DND-41 (cell line): Measurements from ENCODE around the gene IGSF8.

Experiments used
- ATAC-seq: fragments of 200-7000 bp; cut with Tn5 transposase; 3 replicates; pipeline ENCODE4 v1.9.1; 2021; ENCODE audit warnings: low read depth; ENCODE audit not compliant: insufficient read depth
- DNase-seq: peaks from one replicate; pipeline ENCODE4 v3.0.0-alpha.2; 2020
- H2AFZ ChIP-seq: 2 replicates; pipeline ENCODE4 v1.6.0; 2012; ENCODE audit warnings: low read depth, low read length
- H3K27ac ChIP-seq: 2 replicates; pipeline ENCODE4 v1.5.1; 2012; ENCODE audit warnings: low read length, inconsistent platforms
- H3K27me3 ChIP-seq: fragments of 200-600 bp; sonication (generic); 2 replicates; pipeline ENCODE4 v1.6.0; 2012; ENCODE audit warnings: low read length, mild to moderate bottlenecking, inconsistent platforms; ENCODE audit not compliant: insufficient read depth, poor library complexity
- H3K36me3 ChIP-seq: 2 replicates; pipeline ENCODE4 v1.5.1; 2012; ENCODE audit warnings: low read length, inconsistent platforms; ENCODE audit not compliant: insufficient read depth
- H3K4me1 ChIP-seq: 2 replicates; pipeline ENCODE4 v1.5.1; 2012; ENCODE audit warnings: mild to moderate bottlenecking, low read length; ENCODE audit not compliant: insufficient read depth
- H3K4me2 ChIP-seq: 2 replicates; pipeline ENCODE4 v1.6.0; 2012; ENCODE audit warnings: mild to moderate bottlenecking, moderate library complexity, low read length, inconsistent platforms; ENCODE audit not compliant: insufficient read depth
- H3K4me3 ChIP-seq, 2 experiments: fragments of 200-600 bp in 1 of 2; shearing (Covaris generic) in 1 of 2; 2 replicates each; pipeline ENCODE4 v1.5.1; 2012 to 2016; ENCODE audit warnings: inconsistent platforms in 2 of 2, low read length in 2 of 2, mild to moderate bottlenecking in 2 of 2, low read depth in 1 of 2, moderate library complexity in 1 of 2
- H3K79me2 ChIP-seq: 2 replicates; pipeline ENCODE4 v1.6.0; 2012; ENCODE audit warnings: low read length, inconsistent platforms; ENCODE audit not compliant: insufficient read depth
- H3K9ac ChIP-seq: 2 replicates; pipeline ENCODE4 v1.6.0; 2012; ENCODE audit warnings: low read depth, mild to moderate bottlenecking, inconsistent platforms, low read length, moderate library complexity
- H3K9me3 ChIP-seq: 2 replicates; pipeline ENCODE4 v1.5.1; 2012; ENCODE audit warnings: low read length, moderate library complexity, mild to moderate bottlenecking, inconsistent platforms; ENCODE audit not compliant: insufficient read depth, severe bottlenecking
- H4K20me1 ChIP-seq: 2 replicates; pipeline ENCODE4 v1.6.0; 2012; ENCODE audit warnings: low read length; ENCODE audit not compliant: insufficient read depth
- EZH2 ChIP-seq: IDR thresholded peaks from 3 replicates; pipeline ENCODE4 v1.6.1; 2012; ENCODE audit warnings: borderline replicate concordance, low read depth, mild to moderate bottlenecking, moderate library complexity, low read length, inconsistent platforms; ENCODE audit not compliant: severe bottlenecking
- TF ChIP-seq, protein P1 (sequence below): IDR thresholded peaks from 2 replicates; pipeline ENCODE4 v1.5.1; 2012; ENCODE audit warnings: borderline replicate concordance, low read length, moderate library complexity, mild to moderate bottlenecking; ENCODE audit not compliant: poor library complexity, severe bottlenecking; ENCODE audit errors: extremely low read depth

Gene IGSF8

DNA sequence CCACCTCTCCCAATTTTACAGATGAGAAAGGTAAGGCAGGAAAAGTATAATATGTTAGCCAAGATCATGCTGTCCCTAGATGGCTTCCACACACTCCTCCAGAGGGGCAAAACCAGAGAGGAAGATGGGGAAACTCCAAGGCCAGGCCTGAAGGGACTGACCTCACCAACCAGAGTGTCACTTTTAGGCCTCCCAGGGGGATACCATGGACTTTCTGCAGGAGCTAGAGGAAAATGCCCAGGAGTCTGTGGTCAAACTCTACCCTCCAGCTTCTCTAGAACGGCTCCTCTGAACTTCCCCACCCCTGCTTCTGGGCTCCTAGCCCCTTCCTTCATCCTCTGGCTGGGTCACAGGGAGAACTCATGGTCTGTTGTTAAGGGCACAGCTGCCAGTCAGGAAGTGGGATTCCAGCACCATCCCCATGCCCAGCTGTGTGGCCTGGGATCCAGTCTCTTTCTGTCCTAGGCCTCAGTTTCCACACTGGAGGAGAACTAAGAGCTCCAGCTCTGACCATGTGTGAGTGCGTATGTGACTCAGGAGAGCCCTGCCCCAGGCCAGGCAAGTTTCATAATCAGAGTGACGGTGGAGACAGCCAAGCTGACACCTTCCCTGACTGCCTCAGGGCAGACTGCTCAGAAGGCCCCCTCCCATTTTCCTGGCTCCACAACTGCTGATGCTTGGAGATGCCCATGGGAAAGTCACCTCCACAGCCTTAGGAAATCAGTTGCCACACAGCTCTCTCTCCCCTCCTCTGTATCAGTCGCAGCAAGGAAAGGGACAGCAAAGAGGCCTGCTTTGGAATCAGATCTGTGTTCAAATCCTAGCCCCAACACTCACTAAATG is 1.9 kb downstream of the IGSF8 start:
- Histone ChIP-seq H3K9ac (peak overlapping the region; percentile 97; the same call in 1 of the 2 replicates), H4K20me1 (peaks cover 39% of the 10 kb centered on the region), H3K27ac (peak overlapping the region; percentile 84), H3K36me3 (peaks cover 40% of the 10 kb centered on the region), H3K4me3 (peak overlapping the region in 1 of 2 experiments; percentile 84; a peak in 1 of 4 replicates), H2AFZ (no peak overlapping the region), H3K79me2 (peaks cover 29% of the 10 kb centered on the region), H3K9me3 (no peaks in the 10 kb centered on the region), H3K27me3 (no peaks in the 10 kb centered on the region), H3K4me2 (peak overlapping the region; percentile 96), H3K4me1 (peaks cover 38% of the 10 kb centered on the region)
- DNase-seq, result no peak
- TF ChIP-seq, protein P1, sequence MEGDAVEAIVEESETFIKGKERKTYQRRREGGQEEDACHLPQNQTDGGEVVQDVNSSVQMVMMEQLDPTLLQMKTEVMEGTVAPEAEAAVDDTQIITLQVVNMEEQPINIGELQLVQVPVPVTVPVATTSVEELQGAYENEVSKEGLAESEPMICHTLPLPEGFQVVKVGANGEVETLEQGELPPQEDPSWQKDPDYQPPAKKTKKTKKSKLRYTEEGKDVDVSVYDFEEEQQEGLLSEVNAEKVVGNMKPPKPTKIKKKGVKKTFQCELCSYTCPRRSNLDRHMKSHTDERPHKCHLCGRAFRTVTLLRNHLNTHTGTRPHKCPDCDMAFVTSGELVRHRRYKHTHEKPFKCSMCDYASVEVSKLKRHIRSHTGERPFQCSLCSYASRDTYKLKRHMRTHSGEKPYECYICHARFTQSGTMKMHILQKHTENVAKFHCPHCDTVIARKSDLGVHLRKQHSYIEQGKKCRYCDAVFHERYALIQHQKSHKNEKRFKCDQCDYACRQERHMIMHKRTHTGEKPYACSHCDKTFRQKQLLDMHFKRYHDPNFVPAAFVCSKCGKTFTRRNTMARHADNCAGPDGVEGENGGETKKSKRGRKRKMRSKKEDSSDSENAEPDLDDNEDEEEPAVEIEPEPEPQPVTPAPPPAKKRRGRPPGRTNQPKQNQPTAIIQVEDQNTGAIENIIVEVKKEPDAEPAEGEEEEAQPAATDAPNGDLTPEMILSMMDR, result no peak
- no peak for TF ChIP-seq EZH2
- no peak for ATAC-seq

DNA sequence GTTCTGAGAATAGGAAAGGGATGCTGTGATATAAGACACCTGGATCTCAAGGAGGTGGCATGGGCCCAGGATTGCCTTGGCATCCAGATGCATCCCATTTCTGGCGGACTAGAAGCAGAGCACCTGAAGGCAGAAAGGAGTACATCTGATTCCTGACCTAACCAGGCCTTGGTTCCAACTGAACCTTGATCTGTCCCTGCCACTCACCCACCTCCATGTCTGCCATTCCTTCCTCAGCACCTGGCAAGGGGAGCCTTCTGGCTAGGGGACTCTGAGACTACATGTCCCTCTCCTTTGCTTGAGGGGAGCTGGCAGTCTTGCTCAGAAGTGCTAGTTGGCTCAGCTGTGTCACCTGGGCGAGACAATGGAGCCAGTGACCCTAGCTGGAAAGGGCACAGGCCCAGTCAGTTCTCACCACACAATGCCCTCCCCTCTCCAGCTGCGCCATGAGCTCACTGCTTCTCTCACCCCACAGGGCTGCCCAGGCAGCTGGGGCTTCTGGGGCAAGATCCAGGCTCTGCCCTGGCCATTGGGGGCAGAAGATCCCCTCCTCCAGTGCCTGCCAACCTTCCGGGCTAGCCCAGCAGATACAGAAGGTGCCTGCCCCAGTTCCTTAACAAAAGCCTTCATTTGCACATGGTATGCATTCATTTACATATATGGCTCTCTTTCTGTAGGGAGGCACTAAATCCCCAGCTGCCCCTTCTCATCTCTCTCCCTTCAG is 2.9 kb downstream of the IGSF8 start:
- DNase-seq, result no peak
- Histone ChIP-seq H3K4me3 (no peak overlapping the region), H3K9me3 (no peaks in the 10 kb centered on the region), H3K27ac (no peak overlapping the region), H3K36me3 (peaks cover 46% of the 10 kb centered on the region), H3K9ac (no peak overlapping the region), H2AFZ (no peak overlapping the region), H3K4me1 (peaks cover 33% of the 10 kb centered on the region), H3K79me2 (peaks cover 29% of the 10 kb centered on the region), H3K4me2 (peak overlapping the region; percentile 96; the same call in 1 of the 2 replicates), H3K27me3 (no peaks in the 10 kb centered on the region), H4K20me1 (peaks cover 39% of the 10 kb centered on the region)
- no peak for ATAC-seq
- TF ChIP-seq, protein P1, result no peak
- TF ChIP-seq EZH2, result no peak

DNA sequence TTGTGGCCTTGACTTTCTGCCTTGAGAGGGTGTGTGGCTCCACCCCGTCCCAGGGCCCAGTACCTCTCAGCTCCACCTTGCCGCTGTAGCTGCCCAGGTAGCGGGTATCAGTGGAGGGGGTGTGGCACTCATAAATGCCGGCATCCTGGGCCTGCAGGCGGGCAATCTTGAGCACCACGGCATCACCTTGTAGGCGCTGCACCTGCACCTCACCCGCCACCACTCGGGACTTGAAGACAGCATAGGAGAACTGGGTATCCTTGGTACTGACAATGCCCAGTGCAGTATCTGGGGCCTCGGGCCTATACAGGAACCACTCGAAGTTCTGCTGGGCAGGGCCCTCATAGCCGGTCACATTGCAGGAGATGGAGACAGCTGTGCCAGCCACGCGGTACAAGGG is 3.6 kb downstream of the IGSF8 start:
- Histone ChIP-seq H3K27me3 (no peaks in the 10 kb centered on the region), H3K27ac (no peak overlapping the region), H3K36me3 (peaks cover 49% of the 10 kb centered on the region), H3K4me2 (no peak overlapping the region), H2AFZ (no peak overlapping the region), H3K9me3 (no peaks in the 10 kb centered on the region), H3K9ac (no peak overlapping the region), H3K79me2 (peaks cover 29% of the 10 kb centered on the region), H3K4me3 (no peak overlapping the region), H4K20me1 (peaks cover 40% of the 10 kb centered on the region), H3K4me1 (peaks cover 33% of the 10 kb centered on the region)
- DNase-seq (no peak), ATAC-seq (no peak)
- TF ChIP-seq EZH2, result no peak
- TF ChIP-seq, protein P1, result no peak
